BJ (cell line): ENCODE results near the gene RAB20. TPM values are rescaled to one million over a fixed set of nuclear protein-coding genes. Genes with fewer than 3 reads are reported as not detected.
"Not testable (repeated sequence)": the region's sequence is repeated elsewhere in the genome, so short reads cannot be mapped to it uniquely, and the experiment has no call there.

ENCODE experiments used
- CTCF ChIA-PET: fragments of 350-600 bp; formaldehyde crosslinking; extraction: SDS; loops from one replicate; lab custom pipeline; 2021; ENCODE audit warnings: antibody characterized with exemption, inconsistent platforms; lab: Yijun Ruan, JAX
- POLR2A ChIA-PET: fragments of 300-600 bp; sonication (Branson Sonifier 250); formaldehyde crosslinking; extraction: SDS; loops from one replicate; lab custom pipeline; 2021; ENCODE audit warnings: antibody characterized with exemption; lab: Charles Lee
- DNase-seq: peaks from one replicate; pipeline ENCODE4 v3.0.0-alpha.2; 2011; ENCODE audit warnings: low read depth
- H3K27me3 ChIP-seq: 2 replicates; pipeline ENCODE4 v1.6.0; 2011; ENCODE audit warnings: low read length; ENCODE audit not compliant: control insufficient read depth, insufficient read depth
- H3K36me3 ChIP-seq: 2 replicates; pipeline ENCODE4 v1.5.1; 2011; ENCODE audit warnings: low read length; ENCODE audit not compliant: control insufficient read depth, insufficient read depth
- H3K4me3 ChIP-seq: 2 replicates; pipeline ENCODE4 v1.5.1; 2011; ENCODE audit warnings: low read depth, mild to moderate bottlenecking, control low read depth, low read length
- polyA plus RNA-seq: library from polyadenylated mRNA; depleted of rRNA; stranded (reverse); fragments of >200 nt; gene quantifications from 2 replicates; pipeline ENCODE4 v1.2.3, GENCODE V29; 2011
- TF ChIP-seq, protein P1 (sequence below): IDR thresholded peaks from 2 replicates; pipeline ENCODE4 v1.5.1; 2011; ENCODE audit warnings: low read depth, mild to moderate bottlenecking, control low read depth, inconsistent platforms, low read length, moderate library complexity; ENCODE audit not compliant: insufficient read depth

Gene RAB20
- polyA plus RNA-seq, 1 experiment: 4.9 TPM

DNA sequence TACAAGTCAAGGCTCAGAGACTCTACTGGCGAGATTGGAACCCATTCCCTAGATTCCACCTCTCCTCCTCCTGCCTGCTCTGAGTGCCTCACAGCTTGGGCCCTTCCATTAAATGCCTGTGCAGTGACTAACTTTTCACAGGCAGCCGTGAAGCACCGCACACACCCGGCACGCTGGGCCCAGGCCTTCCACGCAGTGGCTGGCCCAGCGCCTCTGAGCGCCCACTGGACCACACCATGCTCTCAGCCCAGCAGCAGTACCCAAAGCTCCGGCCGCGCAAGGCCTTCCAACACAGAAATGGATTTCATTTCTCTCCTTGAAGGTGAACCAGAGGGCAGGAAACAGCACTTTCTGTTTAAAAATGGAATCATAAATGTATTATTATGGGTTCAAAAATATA, 26.0 kb downstream of the RAB20 start:
- Histone ChIP-seq H3K4me3 (no peak overlapping the region), H3K27me3 (no peaks in the 10 kb centered on the region), H3K36me3 (no peaks in the 10 kb centered on the region)
- DNase-seq: no peak
- POLR2A ChIA-PET: no interaction called here
- CTCF ChIA-PET: no interaction called here
- TF ChIP-seq, protein P1, sequence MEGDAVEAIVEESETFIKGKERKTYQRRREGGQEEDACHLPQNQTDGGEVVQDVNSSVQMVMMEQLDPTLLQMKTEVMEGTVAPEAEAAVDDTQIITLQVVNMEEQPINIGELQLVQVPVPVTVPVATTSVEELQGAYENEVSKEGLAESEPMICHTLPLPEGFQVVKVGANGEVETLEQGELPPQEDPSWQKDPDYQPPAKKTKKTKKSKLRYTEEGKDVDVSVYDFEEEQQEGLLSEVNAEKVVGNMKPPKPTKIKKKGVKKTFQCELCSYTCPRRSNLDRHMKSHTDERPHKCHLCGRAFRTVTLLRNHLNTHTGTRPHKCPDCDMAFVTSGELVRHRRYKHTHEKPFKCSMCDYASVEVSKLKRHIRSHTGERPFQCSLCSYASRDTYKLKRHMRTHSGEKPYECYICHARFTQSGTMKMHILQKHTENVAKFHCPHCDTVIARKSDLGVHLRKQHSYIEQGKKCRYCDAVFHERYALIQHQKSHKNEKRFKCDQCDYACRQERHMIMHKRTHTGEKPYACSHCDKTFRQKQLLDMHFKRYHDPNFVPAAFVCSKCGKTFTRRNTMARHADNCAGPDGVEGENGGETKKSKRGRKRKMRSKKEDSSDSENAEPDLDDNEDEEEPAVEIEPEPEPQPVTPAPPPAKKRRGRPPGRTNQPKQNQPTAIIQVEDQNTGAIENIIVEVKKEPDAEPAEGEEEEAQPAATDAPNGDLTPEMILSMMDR: no peak

GRCh38 chr13:110533771-110534670, 27.5 kb downstream of the RAB20 start:
- no peak for DNase-seq
- ChIA-PET POLR2A (no interaction called here), CTCF (interaction anchor here (0.7 to 1.4 kb wide), 2 partner anchors 14 to 17 kb away, joined by 3 to 4 read pairs; no protein-coding TSS in a partner anchor)
- TF ChIP-seq, protein P1: no peak
- Histone ChIP-seq H3K4me3 (no peak overlapping the region), H3K27me3 (no peaks in the 10 kb centered on the region), H3K36me3 (no peaks in the 10 kb centered on the region)

GRCh38 chr13:110532258-110532657, 29.3 kb downstream of the RAB20 start:
- DNase-seq, H3K27me3 ChIP-seq, H3K4me3 ChIP-seq, H3K36me3 ChIP-seq, POLR2A ChIA-PET: not testable (repeated sequence)
- CTCF ChIA-PET: interaction anchor here (0.8 to 1.0 kb wide), 2 partner anchors 10 to 17 kb away, joined by 4 to 5 read pairs; no protein-coding TSS in a partner anchor

DNA sequence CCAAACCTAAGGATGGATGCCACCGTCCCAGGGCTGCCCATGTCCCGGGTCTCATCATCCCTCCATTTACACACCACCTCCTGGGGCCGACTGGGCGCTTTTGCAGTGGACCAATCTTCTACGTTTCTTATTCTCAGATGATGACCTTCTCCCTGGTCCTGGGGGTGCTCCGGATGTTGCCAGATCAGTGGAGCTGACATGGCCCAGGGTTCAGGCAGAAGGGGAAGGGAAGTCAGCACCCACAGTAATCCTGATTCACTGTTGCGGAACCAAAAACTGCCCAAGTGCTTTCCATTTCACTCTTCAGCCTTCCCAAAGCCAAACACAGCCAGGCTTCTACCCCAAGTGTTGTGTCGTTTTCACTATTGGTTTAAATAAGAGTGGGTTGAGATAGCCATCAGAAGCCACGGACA, 29.8 kb downstream of the RAB20 start:
- Histone ChIP-seq H3K4me3 (no peak overlapping the region), H3K36me3 (no peaks in the 10 kb centered on the region), H3K27me3 (no peaks in the 10 kb centered on the region)
- ChIA-PET POLR2A (no interaction called here), CTCF (interaction anchor here (0.8 to 1.0 kb wide), 2 partner anchors 11 to 18 kb away, joined by 4 to 5 read pairs; no protein-coding TSS in a partner anchor)
- DNase-seq: no peak
- TF ChIP-seq, protein P1: no peak

- DNase-seq: no peak
- Histone ChIP-seq H3K27me3 (no peaks in the 10 kb centered on the region), H3K4me3 (no peak overlapping the region), H3K36me3 (no peaks in the 10 kb centered on the region)
- ChIA-PET CTCF (no interaction called here), POLR2A (no interaction called here)
- TF ChIP-seq, protein P1: no peak
Measured at GRCh38 chr13:110531100-110531499, 30.4 kb downstream of the RAB20 start.
